Stimulated activated CD4-positive, alpha-beta T cell treated with anti-CD3 and anti-CD28 coated beads, TNF-alpha, amount 100 ng/mL, for 1 hour (primary cell): ENCODE data around the gene CDH1.

ENCODE experiments used
- DNase-seq, 3 donors: peaks; one replicate each; pipeline ENCODE4 v3.0.0-alpha.2; 2020; ENCODE audit warnings: low read depth in 3 of 3, low spot score in 1 of 3

Gene CDH1

DNA sequence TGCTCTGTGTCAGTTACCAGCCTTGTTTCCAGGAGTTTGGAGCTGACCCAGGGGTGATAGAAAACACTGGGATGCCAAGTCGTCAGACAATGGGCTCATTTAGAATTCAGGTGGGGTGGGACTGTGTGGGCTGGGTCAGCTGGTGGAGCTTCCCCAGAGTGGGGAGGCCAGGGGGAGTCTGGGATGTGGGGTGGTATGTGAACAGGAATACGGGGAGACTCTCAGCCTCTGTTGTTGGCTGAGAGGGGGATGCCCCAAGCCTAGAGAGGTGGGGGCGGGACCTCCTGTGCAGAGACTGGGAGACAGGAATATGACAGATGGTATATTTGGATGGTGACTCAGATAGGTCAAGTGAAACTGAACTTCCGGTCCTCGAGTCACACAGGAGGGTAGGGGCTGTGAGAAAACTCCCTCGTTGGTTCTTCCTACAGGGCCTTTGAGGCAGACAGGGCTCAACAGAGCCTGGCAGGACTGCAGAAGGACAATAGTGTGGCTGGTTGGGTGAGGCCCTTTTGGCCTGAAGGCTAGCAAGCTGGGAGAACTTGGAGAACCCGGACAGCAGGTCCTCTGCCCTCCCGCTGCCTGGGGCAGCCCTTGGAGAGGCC is 23.7 kb downstream of the CDH1 start:
- no peak for DNase-seq

DNA sequence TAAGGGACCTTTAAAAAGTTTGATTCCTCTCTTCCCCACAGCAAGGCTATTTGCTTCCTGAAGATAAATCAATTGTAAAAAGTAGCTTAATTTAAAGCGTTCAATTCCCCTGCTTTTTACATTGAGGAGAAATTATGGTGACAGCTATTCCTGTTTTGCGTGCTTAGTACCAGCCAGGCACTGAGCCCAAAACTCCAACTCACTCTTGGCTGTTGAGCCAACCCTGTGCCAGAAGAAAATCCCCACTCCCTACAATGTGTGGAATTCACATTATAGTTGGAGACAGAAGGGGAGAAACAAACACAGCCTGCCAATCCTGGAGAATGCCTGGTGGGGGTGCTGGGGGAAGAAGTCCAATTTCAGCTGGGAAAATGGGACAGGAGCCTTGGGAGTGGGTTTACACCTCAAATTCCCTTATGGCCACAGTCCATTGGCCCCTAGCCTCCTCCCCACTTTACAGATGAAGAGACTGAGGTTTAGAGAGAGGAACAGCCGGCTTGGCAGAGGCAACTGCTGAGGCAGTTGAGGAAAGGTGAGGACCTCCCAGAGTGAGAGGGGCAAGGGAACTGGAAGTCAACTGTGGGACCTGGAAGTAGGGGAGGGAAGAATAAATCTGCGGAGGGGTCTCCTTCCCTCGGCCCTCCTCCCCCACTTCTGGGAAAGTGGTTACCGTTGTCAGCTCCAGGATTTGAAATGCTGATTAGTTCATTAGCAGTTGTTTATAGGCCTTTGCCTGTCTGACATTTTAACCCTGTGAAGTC is 26.1 kb downstream of the CDH1 start:
- no peak for DNase-seq

DNA sequence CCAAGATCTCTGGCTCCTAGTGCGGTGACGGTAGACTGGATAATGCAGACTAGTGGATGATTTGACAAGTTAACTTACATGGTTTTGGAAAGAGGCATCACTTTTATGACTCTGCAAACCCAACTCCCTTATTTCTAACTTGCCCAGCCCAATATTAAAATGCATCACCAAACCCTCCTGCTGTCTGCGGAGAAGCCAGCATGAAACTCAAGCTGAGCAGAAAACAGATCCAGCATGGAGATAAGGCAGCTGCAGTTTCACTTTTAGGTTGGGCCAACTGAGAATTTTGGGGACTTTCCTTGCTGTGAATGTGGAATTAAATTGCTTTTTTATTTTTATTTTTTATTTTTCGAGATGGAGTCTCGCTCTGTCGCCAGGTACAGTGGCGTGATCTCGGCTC is 27.8 kb downstream of the CDH1 start:
- DNase-seq, result no peak

DNA sequence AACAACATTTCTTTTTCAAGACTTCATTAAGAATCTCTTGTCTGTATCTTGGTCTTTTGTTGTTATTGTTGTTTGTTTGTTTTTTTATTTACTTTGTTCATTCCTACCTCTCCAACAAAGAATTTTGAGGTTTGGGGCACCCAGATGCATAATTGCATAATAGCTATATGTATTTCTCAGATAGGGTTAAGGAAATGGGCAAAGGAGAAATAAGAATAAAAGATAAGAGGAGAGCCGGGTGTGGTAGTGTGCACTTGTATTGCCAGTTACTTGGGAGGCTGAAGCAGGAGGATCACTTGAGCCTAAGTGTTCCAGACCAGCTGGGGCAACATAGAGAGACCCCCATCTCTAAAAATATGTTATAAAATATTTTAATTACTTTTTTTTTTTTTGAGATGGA is 30.5 kb downstream of the CDH1 start:
- no peak for DNase-seq

DNA sequence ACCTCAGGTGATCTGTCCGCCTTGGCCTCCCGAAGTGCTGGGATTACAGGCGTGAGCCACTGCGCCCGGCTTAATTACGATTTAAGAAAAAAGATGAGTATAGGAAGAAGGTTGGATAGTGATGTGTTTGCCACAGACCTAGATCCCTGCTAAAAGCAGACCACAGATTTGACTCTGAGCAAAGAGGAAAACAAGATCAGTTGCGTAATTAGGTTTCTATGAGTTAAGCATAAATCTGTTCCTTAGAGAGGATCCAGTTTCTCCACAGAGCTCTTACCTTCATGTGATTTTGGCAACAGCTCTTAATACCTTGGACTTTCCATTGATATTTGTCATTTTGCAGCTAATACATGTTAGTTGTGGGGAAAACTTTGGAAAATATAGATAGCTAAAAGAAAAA is 31.1 kb downstream of the CDH1 start:
- DNase-seq, result no peak

DNA sequence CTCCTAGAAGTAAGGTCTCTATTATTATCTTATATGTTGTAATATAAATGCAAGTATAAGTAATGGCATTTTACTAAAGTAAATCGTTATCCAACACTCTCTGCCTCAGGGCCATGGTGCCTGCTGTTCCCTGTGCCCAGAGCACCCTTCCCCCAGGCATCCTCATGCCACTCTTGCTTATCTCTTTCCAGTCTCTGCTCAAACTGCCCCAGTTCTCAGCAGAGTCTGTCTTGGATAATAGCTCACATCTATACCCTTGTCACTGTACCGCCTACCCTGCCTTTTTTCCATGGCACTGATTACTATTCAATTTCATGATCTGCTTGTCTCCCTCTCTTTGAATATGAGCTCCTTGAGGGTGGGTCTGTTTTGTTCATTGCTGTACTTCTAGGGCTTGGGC is 31.7 kb downstream of the CDH1 start:
- DNase-seq, result no peak

DNA sequence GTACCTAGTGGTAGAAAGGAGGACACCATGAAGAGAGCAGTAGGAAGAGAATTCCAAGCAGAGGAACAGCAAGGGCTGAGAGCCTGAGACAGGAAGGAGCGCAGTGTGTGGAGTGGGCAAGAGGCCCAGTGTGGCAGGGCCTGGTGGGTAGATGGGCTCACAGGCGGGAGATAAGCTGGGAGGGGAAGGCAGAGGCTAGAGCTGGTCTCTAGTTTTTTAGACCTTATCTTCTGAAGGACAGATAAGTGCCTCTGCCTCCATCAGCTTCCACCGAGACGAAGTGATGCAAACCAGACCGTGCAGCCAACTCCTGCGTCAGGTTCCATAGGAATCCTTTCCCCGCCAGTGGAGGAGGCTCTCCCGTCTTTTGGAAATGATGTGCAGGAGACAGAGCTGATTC is 33.6 kb downstream of the CDH1 start:
- DNase-seq, result no peak

DNA sequence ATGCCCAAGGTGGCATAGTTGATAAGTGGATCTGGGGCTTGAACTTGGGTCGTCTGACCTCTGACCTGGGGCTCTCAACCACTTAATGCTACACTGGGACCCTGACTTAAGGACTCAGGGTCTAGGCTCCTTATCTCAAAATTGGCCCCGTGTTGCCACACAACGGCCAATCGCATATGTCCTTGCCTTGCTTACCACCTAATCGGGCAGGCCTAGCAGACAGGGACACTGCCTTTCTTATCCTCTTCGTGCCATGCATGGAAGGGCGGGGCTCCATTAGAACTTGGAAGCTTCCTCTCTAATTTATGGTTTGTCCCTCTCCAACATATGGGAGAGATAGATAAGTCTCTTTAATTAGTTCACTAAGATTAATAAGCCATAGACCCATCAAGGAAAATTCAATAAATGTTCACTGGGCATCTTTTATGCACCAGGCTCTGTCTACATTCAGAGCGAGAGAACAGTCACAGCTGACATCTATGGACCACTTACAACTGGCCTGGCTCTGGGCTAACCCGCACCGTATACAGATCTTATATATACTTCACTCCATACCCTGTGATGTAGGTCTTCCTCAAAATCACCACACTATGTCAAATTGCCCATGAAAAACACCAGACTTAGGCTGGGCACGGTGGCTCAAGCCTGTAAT is 35.1 kb downstream of the CDH1 start:
- no peak for DNase-seq

DNA sequence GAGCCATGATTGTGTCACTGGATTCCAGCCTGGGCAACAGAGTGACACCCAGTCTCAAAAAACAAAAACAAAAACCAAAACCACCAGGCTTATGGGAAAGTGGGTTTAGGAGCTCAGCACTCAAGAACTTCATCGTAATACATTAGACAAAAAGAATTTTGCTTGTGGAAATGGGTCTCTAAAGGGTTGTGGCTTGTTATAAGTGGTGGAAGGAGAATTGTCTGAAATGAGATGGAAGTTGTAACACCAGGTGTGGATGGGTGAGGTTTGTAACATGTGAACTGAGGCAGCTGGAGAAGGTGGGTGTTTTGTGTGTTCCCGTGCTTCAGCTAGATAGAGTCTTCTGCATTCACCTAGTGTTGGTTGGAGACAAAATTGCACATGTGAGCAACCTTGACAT is 35.8 kb downstream of the CDH1 start:
- no peak for DNase-seq

DNA sequence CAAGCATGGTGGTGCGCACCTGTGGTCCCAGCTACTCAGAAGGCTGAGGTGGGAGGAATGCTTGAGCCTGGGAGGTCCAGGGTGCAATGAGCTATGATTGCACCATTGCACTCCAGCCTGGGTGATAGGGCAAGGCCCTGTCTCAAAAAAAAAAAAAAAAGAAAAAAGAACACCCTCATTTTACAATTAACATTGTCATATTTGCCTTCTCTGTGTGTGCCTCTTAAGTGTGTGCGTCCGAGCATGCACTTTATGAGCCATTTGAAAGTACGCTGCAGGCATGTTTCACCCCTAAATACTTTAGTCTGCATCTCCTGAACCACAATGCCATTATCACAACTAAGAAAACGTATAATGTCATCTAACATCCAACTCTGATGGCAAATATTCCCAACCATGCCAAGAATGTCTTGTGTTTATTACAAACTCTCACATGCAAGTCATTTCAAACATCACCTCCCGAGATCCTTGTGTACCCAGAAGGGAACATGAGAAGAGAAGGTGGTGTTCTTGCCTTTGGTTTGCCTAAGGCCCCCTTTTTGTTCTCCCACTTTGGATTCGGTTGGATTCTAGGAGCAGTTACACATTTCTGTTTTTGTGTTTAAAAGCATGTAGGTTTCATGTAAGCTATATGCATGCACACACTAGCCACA is 38.0 kb downstream of the CDH1 start:
- no peak for DNase-seq

DNA sequence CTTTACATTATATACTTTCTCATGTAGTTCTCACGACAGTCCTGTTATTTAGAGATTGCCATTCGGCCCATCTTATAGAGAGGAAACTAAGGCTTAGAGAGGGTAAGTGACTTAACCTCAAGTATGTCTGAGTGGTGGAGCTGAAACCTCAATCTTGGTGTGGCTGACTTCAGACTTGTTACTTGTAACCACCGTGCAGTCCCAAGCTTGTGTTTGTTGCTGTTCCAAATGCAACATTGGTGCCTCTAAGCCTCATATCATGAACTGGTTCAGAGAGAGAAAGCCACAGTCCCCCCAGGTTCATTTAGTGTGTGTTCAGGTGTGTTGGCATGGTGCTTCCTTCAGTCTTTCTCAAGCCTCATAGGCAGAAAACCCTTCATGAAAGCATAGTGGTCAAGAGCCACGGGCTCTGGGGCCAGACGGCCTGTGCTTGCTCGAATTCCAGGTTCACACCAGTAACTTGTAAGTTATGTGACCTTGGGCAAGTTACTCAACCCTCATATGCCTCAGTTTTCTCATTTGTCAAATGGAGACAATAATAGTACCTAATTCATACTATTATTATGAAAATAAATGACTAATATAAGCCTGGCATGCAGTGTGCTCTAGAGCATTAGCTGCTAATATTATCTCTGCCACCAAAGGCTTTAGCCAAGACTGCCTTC is 39.9 kb downstream of the CDH1 start:
- no peak for DNase-seq

DNA sequence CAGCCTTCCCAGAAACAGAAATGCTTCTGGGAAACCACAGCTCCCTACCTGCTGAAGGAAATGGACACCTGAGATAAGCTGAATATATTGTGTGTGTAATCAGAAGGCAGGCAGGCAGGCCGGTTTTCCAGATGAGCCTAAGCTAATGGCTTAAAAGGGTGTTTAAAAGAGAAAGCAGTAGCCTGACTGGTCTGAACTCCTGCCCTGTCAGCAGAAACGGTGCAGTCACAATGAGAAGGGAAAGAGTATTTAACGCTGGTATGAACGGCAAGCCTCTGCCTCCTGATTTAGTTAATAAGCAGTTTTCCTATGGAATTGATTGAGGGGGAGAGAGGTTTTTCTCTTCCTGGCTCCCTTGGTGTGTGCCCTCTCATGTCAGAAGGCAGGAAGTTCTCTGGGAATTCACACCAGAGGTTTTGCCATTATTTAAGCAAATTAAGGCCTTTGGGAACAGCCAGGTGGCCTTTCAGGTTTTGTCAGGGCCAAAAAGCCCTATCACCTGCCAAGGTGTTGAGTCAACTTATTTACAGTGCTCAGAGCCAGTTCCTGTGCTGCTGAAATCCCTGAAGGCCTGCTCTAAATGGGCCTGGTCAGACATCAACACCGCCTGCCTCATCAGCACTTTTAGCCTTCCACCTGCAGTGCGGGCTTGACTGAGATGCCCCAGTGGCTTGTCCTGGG is 41.6 kb downstream of the CDH1 start:
- DNase-seq, result no peak

DNA sequence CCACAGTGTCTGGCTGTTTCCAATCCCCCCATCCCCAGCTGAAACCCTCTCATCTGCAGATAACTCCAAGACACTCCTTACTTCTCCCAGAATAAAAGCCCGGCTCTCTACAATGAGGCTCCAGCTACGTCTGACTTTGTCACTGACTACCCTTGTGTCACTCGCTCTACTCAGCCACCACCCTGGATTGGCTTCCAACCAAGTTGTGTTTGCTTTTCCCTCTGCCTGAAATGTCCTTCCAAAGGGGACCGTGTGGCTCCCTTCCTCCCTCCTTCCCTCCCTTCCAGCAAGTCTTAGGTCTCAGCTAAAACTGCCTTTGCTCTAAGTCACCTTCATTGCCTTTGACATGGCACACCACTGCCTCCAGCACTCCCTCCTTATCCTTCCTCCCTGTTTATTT is 42.8 kb downstream of the CDH1 start:
- DNase-seq, result no peak

DNA sequence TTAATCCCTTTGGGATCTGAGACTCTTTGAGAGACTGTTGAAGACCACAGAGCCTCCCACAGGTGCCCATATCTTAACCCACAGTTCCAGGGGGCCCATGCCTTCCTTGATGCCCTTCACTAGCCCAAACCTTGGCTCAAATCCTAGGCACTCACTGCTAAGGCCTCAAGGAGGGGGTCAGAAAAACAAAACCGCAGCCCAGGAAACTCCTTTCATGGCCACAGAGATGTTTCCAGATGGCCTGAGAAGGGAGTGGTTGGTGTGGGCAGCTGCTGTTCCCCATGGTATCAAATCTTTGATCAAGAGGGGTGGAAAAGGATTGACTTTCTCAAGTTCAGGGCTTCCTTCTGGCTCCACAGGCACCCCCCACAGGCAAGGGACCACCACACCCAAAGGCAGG is 44.7 kb downstream of the CDH1 start:
- no peak for DNase-seq

DNA sequence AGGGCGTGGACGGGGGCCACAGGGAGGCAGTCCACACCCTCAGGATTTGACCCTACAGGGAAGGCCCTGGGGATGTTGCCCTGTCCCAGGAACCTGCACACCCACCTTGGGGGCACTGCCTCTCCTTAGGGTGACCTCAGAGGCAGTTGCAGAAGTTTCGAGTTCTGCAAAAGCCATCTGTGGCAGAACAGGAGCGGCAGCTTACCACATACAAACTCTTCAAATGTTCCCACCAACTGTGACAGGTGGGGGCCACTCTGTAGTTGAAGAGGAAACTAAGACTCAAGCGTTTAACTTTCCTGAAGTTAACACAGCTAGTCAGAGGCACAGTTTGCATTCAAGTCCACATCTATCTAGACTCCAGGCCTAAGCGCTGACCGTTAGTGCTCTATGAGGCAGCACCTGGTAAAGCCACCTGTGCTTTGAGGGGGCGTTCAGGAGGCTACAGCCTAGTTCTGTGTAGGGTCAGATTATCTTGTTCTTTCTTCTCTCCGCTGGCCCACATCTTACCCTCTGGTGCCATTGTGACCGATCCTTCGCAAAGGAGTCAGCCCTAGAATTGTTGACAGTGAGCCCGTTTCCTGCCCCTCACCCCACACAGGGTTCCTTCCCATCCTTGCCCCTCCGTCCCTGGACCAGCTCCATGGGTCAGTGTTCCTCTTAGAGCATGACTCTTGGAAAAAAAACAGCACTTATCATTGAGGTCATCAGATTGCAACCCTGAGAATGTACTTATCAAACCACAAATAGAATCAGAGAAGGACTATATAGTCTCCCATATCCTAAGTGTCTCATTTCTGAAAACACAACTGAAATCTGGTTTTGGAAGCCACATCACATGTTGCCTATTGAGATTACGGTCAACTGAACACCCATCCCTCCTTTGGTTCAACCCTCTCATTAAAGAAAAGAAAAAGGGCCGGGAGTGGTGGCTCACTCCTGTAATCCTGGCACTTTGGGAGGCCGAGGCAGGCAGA is 45.4 kb downstream of the CDH1 start:
- no peak for DNase-seq

DNA sequence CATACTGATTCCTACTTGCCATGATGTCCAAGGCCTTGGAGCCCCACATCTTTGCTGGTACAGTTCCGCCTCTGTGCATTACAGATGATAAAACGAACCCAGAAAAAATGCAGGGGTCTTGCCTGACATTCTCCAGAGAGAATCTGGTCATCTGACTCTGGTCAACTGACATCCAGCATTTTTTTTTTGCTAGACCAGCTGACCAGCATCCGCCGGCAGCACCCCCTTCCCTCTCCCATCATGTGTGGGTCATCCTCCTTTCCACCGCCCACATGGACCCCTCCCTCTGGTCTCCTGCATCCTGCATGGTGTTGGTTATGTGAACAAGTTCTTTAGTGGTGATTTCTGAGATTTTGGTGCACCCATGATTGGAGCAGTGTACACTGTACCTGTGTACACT is 47.1 kb downstream of the CDH1 start:
- no peak for DNase-seq

DNA sequence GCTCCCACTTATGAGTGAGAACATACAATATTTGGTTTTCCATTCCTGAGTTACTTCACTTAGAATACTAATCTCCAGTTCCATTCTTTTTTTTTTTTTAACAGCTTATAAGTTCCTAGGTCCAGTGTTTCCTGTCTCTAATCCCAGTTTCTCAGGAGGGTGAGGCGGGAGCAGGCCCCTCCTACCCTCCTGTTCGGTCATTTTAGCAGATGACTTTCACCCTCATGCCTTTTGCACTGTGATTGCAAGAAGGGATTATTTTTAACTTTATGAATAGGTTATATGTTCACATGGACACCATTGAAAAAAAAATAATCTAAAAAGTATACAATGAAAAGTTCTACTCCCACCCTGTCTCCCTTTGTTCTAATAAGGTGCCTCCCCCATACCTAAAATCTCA is 47.6 kb downstream of the CDH1 start:
- no peak for DNase-seq

DNA sequence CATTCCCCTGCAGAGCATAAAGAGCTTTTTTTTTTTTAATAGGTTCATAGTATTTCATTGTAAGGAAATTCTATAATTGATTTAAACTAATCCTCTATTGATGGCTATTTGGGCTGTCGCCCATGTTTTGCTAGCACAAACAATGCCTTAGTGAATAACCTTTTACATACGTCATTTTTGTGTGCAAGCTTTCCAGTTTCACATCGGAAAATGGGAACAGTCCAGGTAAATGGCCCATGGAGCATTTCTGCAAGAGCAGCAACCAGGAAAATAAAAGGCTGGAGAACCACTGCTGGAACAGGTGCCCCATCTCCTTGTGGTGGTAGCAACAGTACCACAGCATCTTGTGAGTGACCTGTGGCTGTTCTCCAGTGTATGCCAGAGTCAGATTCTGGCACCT is 48.6 kb downstream of the CDH1 start:
- no peak for DNase-seq

DNA sequence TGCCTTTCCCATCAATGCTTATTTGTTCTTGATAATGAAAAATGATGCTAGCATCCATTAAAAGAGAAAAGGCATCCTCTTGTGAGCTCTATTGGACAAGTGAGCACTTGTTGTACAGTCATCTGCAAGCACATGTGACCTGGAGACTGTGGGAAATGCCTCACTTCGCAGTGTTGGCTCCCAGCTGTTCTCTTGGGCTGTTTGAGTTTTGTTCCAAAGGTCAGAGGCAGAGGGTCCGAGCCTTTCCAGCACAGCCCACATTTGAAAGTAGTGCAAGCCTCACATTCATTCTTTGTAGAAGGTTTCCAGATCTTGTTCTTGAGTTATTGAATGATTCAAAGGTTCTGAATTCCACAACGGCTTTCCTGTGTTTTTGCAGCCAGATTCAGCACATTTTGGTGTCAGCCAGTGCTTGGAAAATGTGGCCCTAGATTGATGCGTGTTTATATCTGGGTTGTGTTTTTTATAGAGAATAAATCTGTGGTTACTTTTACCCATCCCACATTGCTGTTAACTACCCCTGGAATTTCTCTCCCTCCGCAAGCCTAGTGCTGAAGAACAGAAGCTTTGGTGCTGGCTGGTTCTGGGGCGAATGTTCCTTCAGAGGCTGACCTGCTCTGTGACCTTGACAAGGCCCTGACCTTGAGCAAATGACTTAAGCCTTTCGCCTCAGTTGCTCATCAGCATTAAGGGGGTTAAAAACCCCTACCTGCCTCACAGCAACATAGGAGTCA is 49.8 kb downstream of the CDH1 start:
- no peak for DNase-seq
